HG02840 (cell line): ENCODE measurements around the gene TARDBP.
"Not testable (repeated sequence)": the region's sequence is repeated elsewhere in the genome, so short reads cannot be mapped to it uniquely, and the experiment has no call there.

Source experiments
- ATAC-seq: cut with Tn5 transposase; IDR thresholded peaks from one replicate; pipeline ENCODE4 v1.9.1; 2021; ENCODE audit warnings: mild to moderate bottlenecking, moderate library complexity, moderate number of reproducible peaks; ENCODE audit not compliant: unreplicated experiment, low FRiP score

The TARDBP gene

DNA sequence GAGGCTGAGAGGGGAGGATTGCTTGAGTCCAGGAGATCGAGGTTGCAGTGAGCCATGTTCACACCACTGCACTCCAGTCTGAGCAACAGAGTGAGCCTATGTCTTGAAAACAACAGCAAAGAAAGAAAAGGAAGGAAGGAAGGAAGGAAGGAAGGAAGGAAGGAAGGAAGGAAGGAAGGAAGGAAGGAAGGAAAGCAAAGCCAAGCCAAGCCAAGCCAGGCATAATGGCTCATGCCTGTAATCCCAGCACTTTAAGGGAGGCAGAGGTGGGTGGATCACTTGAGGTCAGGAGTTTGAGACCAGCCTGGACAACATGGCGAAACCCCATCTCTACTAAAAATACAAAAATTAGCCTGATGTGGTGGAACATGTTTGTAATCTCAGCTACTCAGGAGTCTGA lies 20.4 kb upstream of the TARDBP start:
- not testable (repeated sequence) for ATAC-seq

DNA sequence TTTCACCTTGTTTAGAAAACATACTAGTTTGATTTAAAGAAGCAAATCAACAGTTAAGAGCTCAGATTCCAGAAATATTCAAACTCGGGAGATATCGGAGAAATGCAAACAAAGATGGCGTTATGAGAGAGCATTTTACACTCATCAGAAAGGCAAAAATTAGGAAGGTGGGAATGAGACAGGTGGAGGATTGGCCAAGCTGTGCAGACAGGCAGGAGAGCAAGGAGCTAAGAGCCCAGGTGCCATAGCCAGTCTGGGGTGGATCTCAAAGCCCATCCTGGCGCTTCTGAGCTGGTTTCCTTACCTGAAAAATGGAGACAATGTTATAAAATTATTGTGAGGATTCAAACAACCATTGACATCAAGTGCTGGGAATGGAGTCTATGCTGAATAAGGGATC lies 19.6 kb upstream of the TARDBP start:
- no peak for ATAC-seq

DNA sequence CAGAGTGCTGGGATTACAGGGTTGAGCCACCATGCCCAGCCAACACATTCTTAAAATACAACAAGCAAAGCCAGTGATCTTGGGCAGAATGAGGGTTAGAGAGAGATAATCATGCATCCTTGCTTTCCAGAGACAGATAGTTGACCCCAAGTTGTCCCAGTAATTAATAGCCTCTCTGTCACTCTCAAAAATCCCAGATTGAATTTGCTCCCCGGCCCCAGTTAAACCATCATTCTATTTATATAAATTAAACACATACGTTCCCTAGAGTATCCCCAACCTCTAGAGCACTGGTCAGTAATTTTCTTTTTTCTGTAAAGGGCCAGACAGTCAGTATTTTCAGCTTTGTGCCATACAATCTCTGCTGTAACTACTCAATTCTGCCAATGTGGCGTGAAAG lies 16.4 kb upstream of the TARDBP start:
- no peak for ATAC-seq

DNA sequence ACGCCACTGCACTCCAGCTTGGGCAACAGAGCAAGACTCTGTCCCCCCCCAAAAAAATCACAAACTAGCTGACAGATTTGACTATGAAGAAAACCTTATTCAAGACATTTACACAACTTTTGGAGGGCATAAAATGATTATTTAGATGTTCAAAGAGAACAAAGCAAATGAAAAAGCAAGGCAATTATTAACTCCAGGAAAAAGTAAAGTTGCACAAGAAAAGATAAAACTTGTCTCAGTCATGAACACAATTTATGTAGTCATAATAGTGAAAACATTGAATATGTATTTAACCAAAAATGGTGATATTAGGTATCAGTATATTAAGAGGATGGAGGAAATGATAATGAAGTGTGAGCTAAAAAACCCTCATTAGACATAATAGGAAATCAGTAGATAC lies 11.9 kb upstream of the TARDBP start:
- ATAC-seq: no peak

DNA sequence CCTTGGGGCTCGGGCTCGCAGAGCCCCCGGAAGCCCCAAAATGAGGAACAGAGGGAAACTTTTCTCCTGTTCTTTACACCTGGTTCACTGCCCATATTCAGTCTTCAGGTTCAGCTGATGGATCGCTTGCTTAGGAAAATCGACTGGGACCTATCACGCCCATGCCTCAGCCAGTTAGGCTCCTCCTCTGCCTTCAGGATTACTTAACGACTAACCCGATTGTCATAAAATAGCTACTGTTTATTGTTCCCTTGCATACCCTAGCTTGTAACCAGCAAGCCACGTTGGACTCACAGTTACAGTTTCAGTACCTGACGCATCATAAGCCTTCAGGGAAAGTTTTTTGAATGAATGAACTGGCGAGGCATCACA lies 692 bp downstream of the TARDBP start:
- ATAC-seq: no peak

DNA sequence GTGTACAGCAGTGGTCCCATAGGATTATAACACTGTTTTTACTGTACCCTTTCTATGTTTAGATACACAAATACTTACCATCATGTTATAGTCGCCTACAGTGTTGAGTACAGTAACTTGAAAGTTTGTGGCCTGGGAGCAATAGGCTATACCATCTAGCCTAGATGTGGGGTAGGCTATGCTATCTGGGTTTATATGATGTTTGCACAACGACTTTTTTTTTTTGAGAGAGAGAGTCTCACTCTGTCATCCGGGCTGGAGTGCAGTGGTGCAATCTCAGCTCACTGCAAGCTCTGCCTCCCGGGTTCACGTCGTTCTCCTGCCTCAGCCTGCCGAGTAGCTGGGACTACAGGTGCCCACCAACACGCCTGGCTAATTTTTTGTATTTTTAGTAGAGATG lies 6.9 kb downstream of the TARDBP start:
- ATAC-seq: not testable (repeated sequence)

DNA sequence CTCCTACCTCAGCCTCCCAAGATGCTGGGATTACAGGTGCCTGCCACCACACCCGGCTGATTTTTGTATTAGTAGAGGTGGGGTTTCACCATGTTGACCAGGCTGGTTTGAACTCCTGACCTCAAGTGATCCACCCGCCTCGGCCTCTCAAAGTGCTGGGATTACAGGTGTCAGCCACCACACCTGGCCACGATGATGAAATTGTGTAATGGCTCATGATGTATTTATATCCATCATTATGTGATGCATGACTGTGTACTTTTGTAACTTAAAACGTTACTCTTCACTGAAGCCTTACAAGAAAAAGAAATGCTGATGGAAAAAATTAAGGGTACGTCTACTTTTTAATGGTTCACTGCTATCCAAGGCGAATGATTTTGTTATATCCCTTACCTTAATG lies 7.5 kb downstream of the TARDBP start:
- ATAC-seq: no peak

DNA sequence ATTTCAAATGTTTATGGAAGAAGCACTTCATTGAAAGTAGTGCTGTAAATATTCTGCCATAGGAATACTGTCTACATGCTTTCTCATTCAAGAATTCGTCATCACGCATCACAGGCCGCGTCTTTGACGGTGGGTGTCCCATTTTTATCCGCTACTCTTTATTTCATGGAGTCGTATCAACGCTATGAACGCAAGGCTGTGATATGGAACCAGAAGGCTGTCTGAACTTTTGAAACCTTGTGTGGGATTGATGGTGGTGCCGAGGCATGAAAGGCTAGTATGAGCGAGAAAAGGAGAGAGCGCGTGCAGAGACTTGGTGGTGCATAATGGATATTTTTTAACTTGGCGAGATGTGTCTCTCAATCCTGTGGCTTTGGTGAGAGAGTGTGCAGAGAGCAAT lies 10.7 kb downstream of the TARDBP start:
- no peak for ATAC-seq

DNA sequence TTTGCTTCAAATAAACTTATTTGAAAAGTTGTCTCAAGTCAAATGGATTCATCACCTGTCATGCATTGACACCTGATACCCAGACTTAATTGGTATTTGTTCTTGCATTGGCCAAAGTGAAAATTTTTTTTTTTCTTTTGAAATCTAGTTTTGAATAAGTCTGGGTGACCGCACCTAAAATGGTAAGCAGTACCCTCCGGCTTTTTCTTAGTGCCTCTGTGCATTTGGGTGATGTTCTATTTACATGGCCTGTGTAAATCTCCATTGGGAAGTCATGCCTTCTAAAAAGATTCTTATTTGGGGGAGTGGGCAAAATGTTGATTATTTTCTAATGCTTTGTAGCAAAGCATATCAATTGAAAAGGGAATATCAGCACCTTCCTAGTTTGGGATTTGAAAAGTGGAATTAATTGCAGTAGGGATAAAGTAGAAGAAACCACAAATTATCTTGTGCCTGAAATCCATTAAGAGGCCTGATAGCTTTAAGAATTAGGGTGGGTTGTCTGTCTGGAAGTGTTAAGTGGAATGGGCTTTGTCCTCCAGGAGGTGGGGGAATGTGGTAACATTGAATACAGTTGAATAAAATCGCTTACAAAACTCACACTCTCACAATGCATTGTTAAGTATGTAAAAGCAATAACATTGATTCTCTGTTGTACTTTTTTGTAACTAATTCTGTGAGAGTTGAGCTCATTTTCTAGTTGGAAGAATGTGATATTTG lies 11.9 kb downstream of the TARDBP start:
- no peak for ATAC-seq

DNA sequence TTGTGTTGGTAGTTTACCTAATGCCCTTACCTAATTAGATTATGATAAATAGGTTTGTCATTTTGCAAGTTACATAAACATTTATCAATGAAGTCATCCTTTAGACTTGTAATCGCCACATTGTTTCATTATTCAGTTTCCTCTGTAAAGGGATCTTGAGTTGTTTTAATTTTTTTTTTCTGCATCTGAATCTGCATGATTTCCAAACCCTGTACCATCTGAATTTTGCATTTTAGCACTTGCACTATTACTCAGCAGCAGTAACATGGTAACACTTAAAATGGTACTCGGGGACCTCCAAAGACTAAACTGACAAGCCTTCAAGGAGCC lies 12.4 kb downstream of the TARDBP start:
- ATAC-seq: no peak

DNA sequence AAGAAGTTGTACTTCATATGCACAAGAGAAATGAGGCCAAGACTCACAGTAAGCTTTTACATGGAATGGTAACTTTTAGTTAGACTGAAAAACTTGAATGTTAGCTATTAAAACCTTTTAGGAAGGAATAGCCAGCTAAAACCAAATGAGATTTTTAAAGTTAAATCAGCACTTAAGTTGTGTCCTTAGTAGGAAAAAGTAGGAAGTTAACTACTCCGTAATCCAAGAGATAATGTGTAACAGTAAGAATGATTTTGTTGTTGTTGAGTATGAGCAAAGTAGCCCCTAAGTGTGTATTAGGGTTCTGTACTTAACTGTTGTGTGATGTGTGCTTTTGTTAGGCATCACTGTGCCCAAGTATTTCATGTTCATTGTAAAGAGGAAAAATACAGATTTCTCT lies 13.2 kb downstream of the TARDBP start:
- no peak for ATAC-seq

DNA sequence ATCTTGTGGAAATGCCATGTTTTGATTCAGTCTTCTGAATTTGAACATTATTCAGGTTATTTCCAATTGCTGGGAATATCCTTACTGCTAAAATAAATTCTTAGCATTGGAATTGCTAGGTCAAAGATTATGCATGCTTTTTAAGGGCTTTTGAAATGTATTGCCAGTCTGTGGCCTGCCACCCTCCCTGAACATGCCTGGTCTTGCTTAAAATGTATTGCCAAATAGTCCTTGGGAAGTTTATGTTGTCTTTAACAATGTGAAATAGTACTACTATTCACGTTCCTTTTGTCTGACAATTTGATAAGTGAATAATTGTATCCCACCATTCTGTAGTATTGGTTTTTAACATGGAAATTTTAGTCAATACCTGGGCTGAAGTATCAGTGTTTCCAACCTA lies 13.6 kb downstream of the TARDBP start:
- no peak for ATAC-seq

DNA sequence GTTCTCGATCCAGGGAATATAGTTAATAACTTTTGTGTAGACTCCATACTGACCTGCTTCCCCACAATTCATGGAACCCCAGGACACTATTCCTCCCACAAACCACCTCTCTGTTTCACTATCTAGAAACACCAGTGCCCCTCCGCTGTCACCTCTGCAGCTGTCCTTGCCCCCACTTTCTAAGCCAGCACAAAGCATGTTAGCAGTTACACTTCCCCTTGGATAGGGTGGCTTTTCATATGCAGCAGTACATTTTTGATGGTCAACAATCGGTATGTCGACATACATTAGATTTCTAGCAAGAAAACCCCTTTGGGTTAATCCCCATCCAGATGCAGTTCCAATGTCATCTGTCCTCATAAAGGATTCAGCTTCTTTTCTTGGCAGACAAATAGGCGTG lies 14.4 kb downstream of the TARDBP start:
- no peak for ATAC-seq

DNA sequence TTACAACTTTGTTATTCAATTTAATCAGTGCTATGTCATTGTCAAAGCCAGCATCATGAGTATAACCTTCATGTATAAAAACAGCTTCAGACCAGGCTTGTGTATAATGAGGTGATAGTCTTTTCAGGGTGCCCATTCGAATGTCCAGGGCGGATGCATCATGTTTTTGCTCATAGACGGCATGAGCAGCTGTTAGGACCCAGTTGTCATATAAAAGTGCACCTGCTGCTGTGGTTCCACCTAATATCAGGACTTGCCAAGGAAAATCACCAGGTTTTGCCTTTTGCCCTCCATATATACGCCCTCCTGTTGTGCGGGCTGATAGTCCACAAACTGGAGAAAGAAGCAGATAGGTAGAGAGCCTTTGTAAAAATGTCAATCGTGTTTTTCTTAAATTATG lies 14.9 kb downstream of the TARDBP start:
- ATAC-seq: no peak

DNA sequence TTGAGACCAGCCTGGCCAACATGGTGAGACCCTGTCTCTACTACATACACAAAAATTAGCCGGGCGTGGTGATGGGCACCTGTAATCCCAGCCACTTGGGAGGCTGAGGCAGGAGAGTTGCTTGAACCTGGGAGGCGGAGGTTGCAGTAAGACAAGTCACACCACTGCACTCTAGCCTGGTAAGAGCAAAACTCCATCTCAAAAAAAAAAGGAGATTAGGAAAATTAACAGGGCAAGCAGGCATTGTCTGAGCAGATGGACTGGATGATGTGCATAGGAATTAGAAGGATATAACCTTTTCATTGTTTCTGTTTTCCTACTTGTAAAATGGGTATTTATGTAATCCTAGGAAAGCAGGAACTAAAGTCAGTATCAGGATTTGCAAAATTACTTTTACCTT lies 15.6 kb downstream of the TARDBP start:
- no peak for ATAC-seq

DNA sequence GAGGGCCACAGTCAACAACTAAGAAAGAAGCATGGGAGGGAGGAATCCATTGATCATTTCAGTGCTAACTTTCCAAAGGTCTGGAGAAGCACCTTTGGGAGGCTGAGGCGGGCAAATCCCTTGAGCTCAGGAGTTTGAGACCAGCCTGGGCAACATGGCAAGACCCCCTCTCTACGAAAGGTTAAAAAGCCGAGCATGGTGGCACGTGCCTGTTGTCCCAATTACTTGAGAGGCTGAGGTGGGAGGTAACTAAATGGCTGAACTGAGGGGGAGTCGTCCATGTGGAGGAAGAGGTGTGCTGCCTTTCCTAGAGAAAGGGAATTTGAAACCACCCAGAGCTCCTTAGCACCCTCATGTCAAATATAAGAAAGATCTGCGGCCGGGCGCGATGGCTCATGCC lies 18.4 kb downstream of the TARDBP start:
- ATAC-seq: no peak

DNA sequence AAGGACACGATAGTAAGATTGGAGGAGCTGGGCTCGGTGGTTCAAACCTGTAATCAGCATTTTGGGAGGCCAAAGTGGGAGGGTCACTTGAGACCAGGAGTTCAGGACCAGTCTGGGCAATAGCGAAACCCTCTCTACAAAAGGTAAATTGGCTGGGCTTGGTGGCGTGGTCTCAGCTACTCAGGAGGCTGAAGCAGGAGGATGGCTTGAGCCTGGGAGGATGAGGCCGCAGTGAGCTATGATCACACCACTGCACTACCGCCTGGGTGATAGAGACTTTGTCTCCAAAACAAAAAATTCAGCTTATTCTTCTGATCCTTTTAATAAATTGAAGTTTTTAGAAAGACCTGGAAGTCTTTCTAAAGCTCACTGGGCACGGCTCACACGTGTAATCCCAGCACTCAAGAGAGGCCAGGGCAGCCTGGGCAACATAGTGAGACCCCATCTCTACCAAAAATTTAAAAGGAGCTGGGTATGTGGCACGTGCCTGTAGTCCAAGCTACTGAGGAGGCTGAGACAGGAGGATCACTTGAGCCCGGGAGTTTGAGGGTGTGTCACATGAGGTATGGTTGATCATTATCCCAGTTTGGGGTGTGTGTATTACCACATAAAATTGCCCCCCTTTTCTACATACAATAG lies 19.3 kb downstream of the TARDBP start:
- no peak for ATAC-seq

DNA sequence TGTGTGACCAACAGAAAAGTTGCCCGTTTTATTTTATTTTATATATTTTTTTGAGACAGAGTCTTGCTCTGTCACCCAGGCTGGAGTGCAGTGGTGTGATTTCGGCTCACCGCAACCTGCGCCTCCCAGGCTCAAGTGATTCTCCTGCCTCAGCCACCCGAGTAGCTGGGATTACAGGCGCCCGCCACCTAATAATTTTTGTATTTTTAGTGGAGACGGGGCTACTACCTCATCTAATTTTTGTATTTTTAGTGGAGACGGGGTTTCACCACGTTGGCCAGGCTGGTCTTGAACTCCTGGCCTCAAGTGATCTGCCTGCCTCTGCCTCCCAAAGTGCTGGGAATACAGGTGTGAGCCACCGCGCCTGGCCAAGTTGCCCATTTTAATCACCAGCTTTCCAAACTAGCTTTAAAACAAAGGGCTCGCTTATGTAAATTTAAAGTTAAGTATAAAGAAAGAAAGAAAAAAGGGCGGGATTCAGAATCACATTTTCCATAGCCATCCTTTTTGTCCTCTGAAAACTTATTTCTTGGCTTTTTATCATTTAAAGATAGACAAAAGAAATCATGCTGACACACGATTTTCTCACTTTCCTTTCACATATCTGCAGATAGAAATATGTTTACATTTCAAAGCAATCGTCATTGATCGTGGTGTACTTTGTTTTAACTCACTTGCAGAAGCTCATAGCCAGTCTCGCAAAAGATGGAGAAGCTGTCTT lies 24.7 kb downstream of the TARDBP start:
- not testable (repeated sequence) for ATAC-seq

DNA sequence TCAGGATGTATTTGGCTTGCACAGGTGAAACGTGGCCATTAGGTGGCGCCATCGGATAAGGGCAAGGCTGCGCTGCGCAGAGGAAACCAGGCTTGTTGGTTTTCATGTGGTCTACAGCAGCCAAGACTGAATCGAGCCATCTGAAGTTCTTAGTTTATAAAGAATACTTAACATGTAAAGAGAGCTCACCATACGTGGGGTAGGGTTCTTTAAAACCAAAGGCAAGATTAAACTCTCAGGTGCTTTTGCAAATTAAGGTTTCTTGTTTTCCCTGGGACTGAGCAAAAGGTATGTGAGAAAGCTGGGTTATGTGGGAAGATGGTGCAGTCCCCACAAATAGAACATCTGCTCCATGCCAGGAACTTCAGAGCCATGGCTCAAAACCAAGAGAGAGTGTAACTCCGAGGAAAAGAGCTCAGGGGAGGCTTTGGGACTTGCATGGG lies 25.3 kb downstream of the TARDBP start:
- ATAC-seq: no peak

DNA sequence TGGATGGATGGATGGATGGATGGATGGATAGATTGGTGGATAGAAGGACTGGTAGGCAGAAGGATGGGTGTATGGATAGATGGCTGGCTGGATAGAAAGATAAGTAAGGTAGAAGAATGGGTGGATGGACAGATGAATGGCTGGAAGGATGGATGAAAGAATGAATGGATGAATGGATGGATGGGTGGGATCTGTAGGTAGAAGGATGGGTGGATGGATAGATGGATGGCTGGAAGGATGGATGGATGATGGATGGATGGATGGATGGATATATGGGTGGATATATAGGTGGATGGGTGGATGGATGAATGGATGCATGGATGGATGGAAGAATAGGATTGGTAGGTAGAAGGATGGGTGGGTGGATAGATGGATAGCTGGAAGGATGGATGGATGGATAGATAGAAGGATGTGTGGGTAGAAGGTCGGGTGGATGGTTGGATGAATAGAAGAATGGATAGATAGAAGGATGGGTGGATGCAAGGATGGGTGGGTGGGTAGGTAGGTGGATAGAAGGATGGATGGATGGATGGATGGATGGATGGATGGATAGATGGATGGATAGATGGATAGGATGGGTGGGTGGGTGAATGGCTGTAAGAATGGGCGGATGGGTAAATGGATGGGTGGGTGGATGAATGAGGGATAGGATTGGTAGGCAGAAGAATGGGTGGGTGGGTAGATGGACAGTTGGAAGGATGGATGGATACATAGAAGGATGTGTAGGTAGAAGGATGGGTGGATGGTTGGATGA lies 27.1 kb downstream of the TARDBP start:
- no peak for ATAC-seq

DNA sequence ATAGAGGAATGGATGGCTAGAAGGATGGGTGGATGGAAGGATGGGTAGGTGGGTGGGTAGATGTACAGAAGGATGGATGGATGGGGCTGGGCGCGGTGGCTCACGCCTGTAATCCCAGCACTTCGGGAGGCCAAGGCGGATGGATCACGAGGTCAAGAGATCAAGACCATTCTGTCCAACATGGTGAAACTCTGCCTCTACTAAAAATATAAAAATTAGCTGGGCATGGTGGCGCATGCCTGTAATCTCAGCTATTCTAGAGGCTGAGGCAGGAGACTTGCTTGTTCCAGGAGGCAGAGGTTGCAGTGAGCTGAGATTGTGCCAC lies 27.6 kb downstream of the TARDBP start:
- ATAC-seq: not testable (repeated sequence)
